Stimulated activated CD4-positive, alpha-beta T cell treated with anti-CD3 and anti-CD28 coated beads, Interleukin-15, amount 100 ng/mL, for 48 hours (primary cell): ENCODE data around the gene GALNT18.

Experiments used
- DNase-seq, 2 donors: peaks; one replicate each; pipeline ENCODE4 v3.0.0-alpha.2; 2020; ENCODE audit warnings: low read depth in 2 of 2

Gene GALNT18

GRCh38 chr11:11567936-11568650 lies 53.7 kb downstream of the GALNT18 start:
- peak in 1 of 2 donors; percentile 14 for DNase-seq

GRCh38 chr11:11565636-11566035 lies 56.2 kb downstream of the GALNT18 start:
- DNase-seq, result no peak

- DNase-seq, result no peak
Observed at GRCh38 chr11:11563200-11563975, 58.4 kb downstream of the GALNT18 start.

- DNase-seq, result no peak
Observed at GRCh38 chr11:11561991-11562390, 59.8 kb downstream of the GALNT18 start.

- no peak for DNase-seq
Observed at GRCh38 chr11:11558826-11559225, 63.0 kb downstream of the GALNT18 start.

- DNase-seq, result no peak
Observed at GRCh38 chr11:11558396-11558795, 63.4 kb downstream of the GALNT18 start.

- DNase-seq, result no peak
Observed at GRCh38 chr11:11555208-11555607, 66.6 kb downstream of the GALNT18 start.

GRCh38 chr11:11553573-11553972 lies 68.2 kb downstream of the GALNT18 start:
- DNase-seq, result no peak

GRCh38 chr11:11552529-11553087 lies 69.2 kb downstream of the GALNT18 start:
- DNase-seq, result no peak

GRCh38 chr11:11550534-11550933 lies 71.3 kb downstream of the GALNT18 start:
- DNase-seq, result no peak

- no peak for DNase-seq
Observed at GRCh38 chr11:11545285-11546275, 76.2 kb downstream of the GALNT18 start.

GRCh38 chr11:11543656-11544055 lies 78.1 kb downstream of the GALNT18 start:
- no peak for DNase-seq

- no peak for DNase-seq
Observed at GRCh38 chr11:11540157-11540556, 81.6 kb downstream of the GALNT18 start.

- no peak for DNase-seq
Observed at GRCh38 chr11:11538277-11538960, 83.4 kb downstream of the GALNT18 start.

GRCh38 chr11:11537871-11538270 lies 83.9 kb downstream of the GALNT18 start:
- no peak for DNase-seq

GRCh38 chr11:11537372-11537771 lies 84.4 kb downstream of the GALNT18 start:
- DNase-seq, result no peak

- no peak for DNase-seq
Observed at GRCh38 chr11:11536650-11537049, 85.2 kb downstream of the GALNT18 start.

- no peak for DNase-seq
Observed at GRCh38 chr11:11535611-11536010, 86.2 kb downstream of the GALNT18 start.

- no peak for DNase-seq
Observed at GRCh38 chr11:11534981-11535380, 86.8 kb downstream of the GALNT18 start.

- DNase-seq, result no peak
Observed at GRCh38 chr11:11533751-11534150, 88.1 kb downstream of the GALNT18 start.

GRCh38 chr11:11533057-11533456 lies 88.7 kb downstream of the GALNT18 start:
- no peak for DNase-seq
